B cell (primary cell): Measurements from ENCODE around the gene APP. TPM values are rescaled to one million over a fixed set of nuclear protein-coding genes. Genes with fewer than 3 reads are reported as not detected.

Experiments used
- polyA plus RNA-seq: library from polyadenylated mRNA; depleted of rRNA; stranded (reverse); fragments of >200 nt; gene quantifications from 2 replicates; pipeline ENCODE4 v1.2.3, GENCODE V29; 2012
- small RNA-seq: library from RNA; depleted of rRNA; stranded (forward); fragments of <200 nt; gene quantifications from one replicate; pipeline ENCODE3, GENCODE V24; 2012; ENCODE audit warnings: low replicate concordance, low read depth; ENCODE audit not compliant: insufficient read length
- total RNA-seq, 2 donors: library from RNA; stranded (reverse); fragments of 120-200 nt in 1 of 2; gene quantifications; 1 replicate in 1 of 2; 2 replicates in 1 of 2; pipeline versions ENCODE4 v1.2.3 to v1.2.4, GENCODE V29; 2013 to 2022

APP gene
- total and polyA plus RNA-seq, 2 donors (not counting 1 experiment from before 2014, with no cell fraction given), result 28.3 to 34.7 TPM

Small RNAs within 50 kb of the gene (small RNA-seq; reads per million reads assigned to genes)
- gene RNU6-123P (not detected), gene RNU6-926P (not detected)
